Osteoblast (primary cell): Measurements from ENCODE around the gene PTPRF. TPM values are rescaled to one million over a fixed set of nuclear protein-coding genes. Genes with fewer than 3 reads are reported as not detected.
"Not testable (repeated sequence)": the region's sequence is repeated elsewhere in the genome, so short reads cannot be mapped to it uniquely, and the experiment has no call there.

Experiments used
- DNase-seq: peaks from one replicate; pipeline ENCODE4 v3.0.0; 2011; ENCODE audit warnings: low spot score, mixed read lengths; ENCODE audit not compliant: insufficient read length; ENCODE audit errors: missing footprints
- H2AFZ ChIP-seq: 2 replicates; pipeline ENCODE4 v1.6.0; 2011; ENCODE audit warnings: mild to moderate bottlenecking, low read length
- H3K27ac ChIP-seq: 2 replicates; pipeline ENCODE4 v1.5.1; 2011; ENCODE audit warnings: mild to moderate bottlenecking, low read depth, low read length, moderate library complexity
- H3K27me3 ChIP-seq: 2 replicates; pipeline ENCODE4 v1.6.0; 2012; ENCODE audit warnings: mild to moderate bottlenecking, control low read depth, inconsistent platforms, low read length, moderate library complexity; ENCODE audit not compliant: insufficient read depth
- H3K36me3 ChIP-seq: 2 replicates; pipeline ENCODE4 v1.5.1; 2011; ENCODE audit warnings: mild to moderate bottlenecking, low read length, control low read depth, moderate library complexity; ENCODE audit not compliant: insufficient read depth
- H3K4me1 ChIP-seq: 2 replicates; pipeline ENCODE4 v1.5.1; 2011; ENCODE audit warnings: mild to moderate bottlenecking, low read length, control low read depth, moderate library complexity; ENCODE audit not compliant: insufficient read depth
- H3K4me2 ChIP-seq: 2 replicates; pipeline ENCODE4 v1.6.0; 2011; ENCODE audit warnings: mild to moderate bottlenecking, low read length; ENCODE audit not compliant: insufficient read depth
- H3K4me3 ChIP-seq: fragments of 200-600 bp; sonication (generic); 3 replicates; pipeline ENCODE4 v1.5.1; 2012; ENCODE audit warnings: mild to moderate bottlenecking, low read length, inconsistent platforms; ENCODE audit not compliant: insufficient read depth
- H3K79me2 ChIP-seq: 2 replicates; pipeline ENCODE4 v1.6.0; 2012; ENCODE audit warnings: mild to moderate bottlenecking, low read length, control low read depth, inconsistent platforms; ENCODE audit not compliant: insufficient read depth
- H3K9me3 ChIP-seq: 2 replicates; pipeline ENCODE4 v1.5.1; 2011; ENCODE audit warnings: low read depth, low read length, control low read depth
- H4K20me1 ChIP-seq: 2 replicates; pipeline ENCODE4 v1.6.0; 2012; ENCODE audit warnings: mild to moderate bottlenecking, low read length, control low read depth; ENCODE audit not compliant: insufficient read depth
- CTCF ChIP-seq: IDR thresholded peaks from 2 replicates; pipeline ENCODE4 v1.5.1; 2011; ENCODE audit warnings: mild to moderate bottlenecking, low read depth, low read length, moderate library complexity; ENCODE audit errors: extremely low read depth
- total RNA-seq: library from RNA; depleted of rRNA; stranded (reverse); fragments of >200 nt; gene quantifications from 2 replicates; pipeline ENCODE4 v1.2.3, GENCODE V29; 2012

PTPRF gene
- total RNA-seq, 1 donor: 13.0 TPM

GRCh38 chr1:43495204-43495603 is 35.5 kb upstream of the PTPRF start:
- Histone ChIP-seq H3K4me2 (no peak overlapping the region), H3K36me3 (no peaks in the 10 kb centered on the region), H3K27ac (no peak overlapping the region), H3K79me2 (no peaks in the 10 kb centered on the region), H3K27me3 (no peaks in the 10 kb centered on the region), H3K9me3 (no peaks in the 10 kb centered on the region), H2AFZ (no peak overlapping the region), H4K20me1 (no peaks in the 10 kb centered on the region), H3K4me3 (no peak overlapping the region), H3K4me1 (peaks cover 6% of the 10 kb centered on the region)
- no peak for TF ChIP-seq CTCF
- DNase-seq: no peak

GRCh38 chr1:43499898-43500297 is 30.8 kb upstream of the PTPRF start:
- Histone ChIP-seq H3K4me2 (no peak overlapping the region), H3K4me3 (no peak overlapping the region), H3K79me2 (no peaks in the 10 kb centered on the region), H3K27ac (no peak overlapping the region), H2AFZ (no peak overlapping the region), H3K36me3 (no peaks in the 10 kb centered on the region), H3K27me3 (no peaks in the 10 kb centered on the region), H4K20me1 (no peaks in the 10 kb centered on the region), H3K9me3 (no peaks in the 10 kb centered on the region), H3K4me1 (no peaks in the 10 kb centered on the region)
- DNase-seq: no peak
- TF ChIP-seq CTCF: no peak

GRCh38 chr1:43501806-43502205 is 28.9 kb upstream of the PTPRF start:
- H3K4me1 ChIP-seq, H3K27ac ChIP-seq: not testable (repeated sequence)

GRCh38 chr1:43503534-43503933 is 27.1 kb upstream of the PTPRF start:
- H3K4me1 ChIP-seq: no peaks in the 10 kb centered on the region
- no peaks in the 10 kb centered on the region for H3K79me2 ChIP-seq
- no peaks in the 10 kb centered on the region for H3K27me3 ChIP-seq
- H3K4me3 ChIP-seq: no peak overlapping the region
- TF ChIP-seq CTCF: no peak
- H2AFZ ChIP-seq: no peak overlapping the region
- no peak overlapping the region for H3K4me2 ChIP-seq
- no peaks in the 10 kb centered on the region for H3K9me3 ChIP-seq
- H3K27ac ChIP-seq: no peak overlapping the region
- H3K36me3 ChIP-seq: no peaks in the 10 kb centered on the region
- DNase-seq: no peak
- H4K20me1 ChIP-seq: no peaks in the 10 kb centered on the region

More at GRCh38 chr1:43501806-43502205, 28.9 kb upstream of the PTPRF start:
- H3K4me2 ChIP-seq, H3K9me3 ChIP-seq, H2AFZ ChIP-seq, H3K36me3 ChIP-seq, H3K27me3 ChIP-seq, H3K79me2 ChIP-seq, H3K4me3 ChIP-seq, H4K20me1 ChIP-seq, DNase-seq: not testable (repeated sequence)
